GM18870 (cell line): ENCODE measurements around the gene PICK1.

Experiments
- ATAC-seq: cut with Tn5 transposase; IDR thresholded peaks from one replicate; pipeline ENCODE4 v1.9.1; 2021; ENCODE audit warnings: moderate library complexity; ENCODE audit not compliant: unreplicated experiment

The PICK1 gene

GRCh38 chr22:38056969-38057891 is at the start of gene PICK1:
Gene PICK1 (plus strand): TSS chr22:38057404. CDS start chr22:38057810, 406 bp downstream.
- no peak for ATAC-seq

- ATAC-seq: no peak
Measured at GRCh38 chr22:38009000-38009806, 48.0 kb upstream of the PICK1 start.

GRCh38 chr22:38012604-38013072 is 44.6 kb upstream of the PICK1 start:
- no peak for ATAC-seq

GRCh38 chr22:38014083-38014482 is 43.1 kb upstream of the PICK1 start:
- no peak for ATAC-seq

GRCh38 chr22:38016182-38017151 is 40.7 kb upstream of the PICK1 start:
- ATAC-seq: no peak

- no peak for ATAC-seq
Measured at GRCh38 chr22:38017272-38017920, 39.8 kb upstream of the PICK1 start.

GRCh38 chr22:38017939-38018885 is 39.0 kb upstream of the PICK1 start:
- ATAC-seq: no peak

GRCh38 chr22:38018938-38019827 is 38.0 kb upstream of the PICK1 start:
- no peak for ATAC-seq

- no peak for ATAC-seq
Measured at GRCh38 chr22:38021206-38021605, 36.0 kb upstream of the PICK1 start.

- no peak for ATAC-seq
Measured at GRCh38 chr22:38023045-38023444, 34.2 kb upstream of the PICK1 start.

GRCh38 chr22:38025514-38025913 is 31.7 kb upstream of the PICK1 start:
- no peak for ATAC-seq

GRCh38 chr22:38026130-38027111 is 30.8 kb upstream of the PICK1 start:
- no peak for ATAC-seq

GRCh38 chr22:38027487-38027886 is 29.7 kb upstream of the PICK1 start:
- no peak for ATAC-seq

- no peak for ATAC-seq
Measured at GRCh38 chr22:38028344-38029130, 28.7 kb upstream of the PICK1 start.

GRCh38 chr22:38029370-38029769 is 27.8 kb upstream of the PICK1 start:
- no peak for ATAC-seq

GRCh38 chr22:38029901-38030300 is 27.3 kb upstream of the PICK1 start:
- no peak for ATAC-seq
